GM12873 (cell line): ENCODE data around the gene PRSS36.

Experiments used
- CTCF ChIP-seq: IDR thresholded peaks from 2 replicates; pipeline ENCODE4 v1.5.1; 2012; ENCODE audit warnings: low read depth, mild to moderate bottlenecking, moderate library complexity, low read length, control low read depth; ENCODE audit not compliant: insufficient read depth; ENCODE audit errors: missing control alignments

The PRSS36 gene

GRCh38 chr16:31117384-31118222 is 32.3 kb downstream of the PRSS36 start, which contains the start of gene KAT8:
KAT8 (plus strand) TSS chr16:31117664; CDS start chr16:31117682, 18 bp downstream.
- no peak for TF ChIP-seq CTCF

GRCh38 chr16:31114468-31114867 is 35.4 kb downstream of the PRSS36 start:
- TF ChIP-seq CTCF, result no peak

GRCh38 chr16:31113121-31114120 is 36.4 kb downstream of the PRSS36 start:
- no peak for TF ChIP-seq CTCF

- TF ChIP-seq CTCF, result no peak
Measured at GRCh38 chr16:31112711-31113110, 37.2 kb downstream of the PRSS36 start.

- no peak for TF ChIP-seq CTCF
Measured at GRCh38 chr16:31111881-31112466, 37.9 kb downstream of the PRSS36 start.

- TF ChIP-seq CTCF, result no peak
Measured at GRCh38 chr16:31110106-31111034, 39.5 kb downstream of the PRSS36 start.
